Measurements from ENCODE around the gene NDFIP2. TPM values are rescaled to one million over a fixed set of nuclear protein-coding genes. Genes with fewer than 3 reads are reported as not detected.

Gene NDFIP2
- total and polyA plus RNA-seq, 2 donors (not counting 1 experiment from before 2014, with no cell fraction given): 0.12 to 1.0 TPM

GRCh38 chr13:79469608-79470007, 11.3 kb upstream of the NDFIP2 start:
- Histone ChIP-seq H3K4me3 (ENCODE audit: control extremely low read depth in 1 of 5, extremely low read depth in 1 of 5, insufficient read depth in 1 of 5, low read depth in 2 of 5, low read length in 4 of 5) (no peak overlapping the region), H3K4me1 (ENCODE audit: control insufficient read depth in 2 of 2, insufficient read depth in 2 of 2, low read length in 2 of 2) (no peaks in the 10 kb centered on the region), H3K4me2 (replicated peaks; ENCODE audit: low read depth, low read length, poor library complexity, severe bottlenecking) (no peak overlapping the region), H3K79me2 (ENCODE audit: control insufficient read depth, insufficient read depth, low read length) (no peaks in the 10 kb centered on the region), H3K27ac (ENCODE audit: low read length in 2 of 2) (no peak overlapping the region), H3K27me3 (replicated peaks in 1 of 4; ENCODE audit: control extremely low read depth in 1 of 4, control insufficient read depth in 3 of 4, insufficient read depth in 4 of 4, low read length in 3 of 4) (no peaks in the 10 kb centered on the region), H3K9ac (ENCODE audit: low read length) (no peak overlapping the region), H2AFZ (ENCODE audit: insufficient read depth, low read depth, low read length, poor library complexity, severe bottlenecking) (no peak overlapping the region), H4K20me1 (ENCODE audit: control insufficient read depth, insufficient read depth, low read length, poor library complexity, severe bottlenecking) (no peaks in the 10 kb centered on the region), H3K36me3 (replicated peaks in 1 of 2; ENCODE audit: control extremely low read depth in 1 of 2, control insufficient read depth in 1 of 2, extremely low read depth in 1 of 2, insufficient read depth in 2 of 2, low read length in 1 of 2) (no peaks in the 10 kb centered on the region), H3K9me3 (ENCODE audit: control extremely low read depth in 1 of 3, control insufficient read depth in 2 of 3, insufficient read depth in 1 of 3, low read length in 2 of 3) (no peaks in the 10 kb centered on the region)
- ChIA-PET POLR2A (no interaction called here), CTCF (no interaction called here)
- no peaks in the 10 kb centered on the region for H3K4me1 Mint-ChIP-seq
- H3K4me3 Mint-ChIP-seq: no peak overlapping the region
- TF ChIP-seq CTCF (IDR thresholded peaks at IDR 0.05) (no peak), EZH2 (IDR thresholded peaks at IDR 0.05; ENCODE audit: borderline replicate concordance, insufficient read depth, low read depth, low read length, poor library complexity, severe bottlenecking) (no peak)
- H3K27ac Mint-ChIP-seq: no peak overlapping the region
- DNase-seq: no peak
- H3K9me3 Mint-ChIP-seq (ENCODE audit: insufficient read depth): no peaks in the 10 kb centered on the region
- intact Hi-C loops (cut with micrococcal nuclease): no loop called here
- peaks cover 30% of the 10 kb centered on the region for H3K27me3 Mint-ChIP-seq
- no CpG with 5 or more reads among the region's 3 CpGs for WGBS (ENCODE audit: insufficient coverage)
- no peak for ATAC-seq (ENCODE audit: low read depth)

- no CpG with 5 or more reads among the region's 2 CpGs for WGBS (ENCODE audit: insufficient coverage)
- H3K27me3 Mint-ChIP-seq: peaks cover 28% of the 10 kb centered on the region
Observed at GRCh38 chr13:79470666-79471065, 10.3 kb upstream of the NDFIP2 start.

More at GRCh38 chr13:79470666-79471065, 10.3 kb upstream of the NDFIP2 start:
- no peaks in the 10 kb centered on the region for H3K36me3 ChIP-seq (replicated peaks in 1 of 2; ENCODE audit: control extremely low read depth in 1 of 2, control insufficient read depth in 1 of 2, extremely low read depth in 1 of 2, insufficient read depth in 2 of 2, low read length in 1 of 2)
- ChIA-PET POLR2A (no interaction called here), CTCF (no interaction called here)
- no peak overlapping the region for H2AFZ ChIP-seq (ENCODE audit: insufficient read depth, low read depth, low read length, poor library complexity, severe bottlenecking)
- Mint-ChIP-seq H3K27ac (no peak overlapping the region), H3K4me1 (no peaks in the 10 kb centered on the region), H3K9me3 (ENCODE audit: insufficient read depth) (no peaks in the 10 kb centered on the region), H3K4me3 (no peak overlapping the region)
- H4K20me1 ChIP-seq (ENCODE audit: control insufficient read depth, insufficient read depth, low read length, poor library complexity, severe bottlenecking): no peaks in the 10 kb centered on the region
- H3K27ac ChIP-seq (ENCODE audit: low read length in 2 of 2): no peak overlapping the region
- no peak for DNase-seq
- H3K27me3 ChIP-seq (replicated peaks in 1 of 4; ENCODE audit: control extremely low read depth in 1 of 4, control insufficient read depth in 3 of 4, insufficient read depth in 4 of 4, low read length in 3 of 4): peaks cover 0 to 1% (median 0%) of the 10 kb centered on the region in 4 experiments
- no peaks in the 10 kb centered on the region for H3K79me2 ChIP-seq (ENCODE audit: control insufficient read depth, insufficient read depth, low read length)
- no peak overlapping the region for H3K4me3 ChIP-seq (ENCODE audit: control extremely low read depth in 1 of 5, extremely low read depth in 1 of 5, insufficient read depth in 1 of 5, low read depth in 2 of 5, low read length in 4 of 5)
- no peak for TF ChIP-seq CTCF (IDR thresholded peaks at IDR 0.05)
- H3K9me3 ChIP-seq (ENCODE audit: control extremely low read depth in 1 of 3, control insufficient read depth in 2 of 3, insufficient read depth in 1 of 3, low read length in 2 of 3): no peaks in the 10 kb centered on the region
- no peaks in the 10 kb centered on the region for H3K4me1 ChIP-seq (ENCODE audit: control insufficient read depth in 2 of 2, insufficient read depth in 2 of 2, low read length in 2 of 2)
- no peak overlapping the region for H3K9ac ChIP-seq (ENCODE audit: low read length)
- ATAC-seq (ENCODE audit: low read depth): no peak
- no peak overlapping the region for H3K4me2 ChIP-seq (replicated peaks; ENCODE audit: low read depth, low read length, poor library complexity, severe bottlenecking)
- intact Hi-C loops (cut with micrococcal nuclease): no loop called here
